CD4-positive, alpha-beta T cell treated with Interleukin-1 beta for 1 hour (primary cell): ENCODE data around the gene ADAM30.

ENCODE experiments used
- DNase-seq, 2 donors: peaks; one replicate each; pipeline ENCODE4 v3.0.0-alpha.2; 2020 to 2022

Gene ADAM30

DNA sequence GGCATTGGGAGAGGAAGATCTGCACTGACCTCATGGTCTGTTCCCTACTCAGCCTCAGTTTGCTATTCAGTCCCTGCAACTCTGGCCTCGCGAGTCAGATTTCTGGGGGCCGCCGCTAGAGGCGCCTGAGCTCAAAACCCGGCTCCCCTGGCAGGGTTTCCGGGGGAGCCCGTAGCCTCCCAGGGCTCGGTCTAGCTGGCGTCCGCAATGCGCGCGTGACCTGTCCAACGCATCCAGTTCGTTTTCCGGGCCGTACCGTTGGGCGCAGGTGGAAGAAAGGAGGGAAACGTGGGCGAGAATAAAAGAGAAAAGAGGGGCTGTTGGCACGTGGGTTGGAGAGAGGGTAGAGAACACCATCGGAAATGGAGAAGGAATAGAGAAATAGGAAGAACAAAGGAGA lies at the start of gene ADAM30:
Gene ADAM30 (minus strand): TSS at position 213 of the 400 bp plus-strand sequence. CDS start 179 bp downstream, at position 34.
- no peak for DNase-seq

DNA sequence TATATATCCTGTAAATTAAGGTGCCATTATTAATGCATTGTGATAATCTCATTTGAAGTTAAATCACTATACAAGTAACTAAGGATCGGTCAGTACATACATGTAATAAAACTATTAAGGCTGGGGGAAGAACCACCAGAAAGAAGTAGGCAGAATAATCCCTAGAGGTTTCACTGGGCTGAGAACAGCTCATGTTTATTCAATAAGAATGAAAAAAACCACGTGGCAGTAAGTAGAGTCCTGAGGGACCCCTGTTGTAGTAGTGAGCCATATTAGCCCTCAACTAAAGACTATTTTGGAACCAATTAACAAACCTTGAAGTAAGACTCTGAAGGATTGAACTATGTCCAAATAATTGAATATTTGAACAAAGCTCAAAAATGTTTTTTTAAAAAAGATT lies 46.9 kb upstream of the ADAM30 start:
- DNase-seq = no peak

DNA sequence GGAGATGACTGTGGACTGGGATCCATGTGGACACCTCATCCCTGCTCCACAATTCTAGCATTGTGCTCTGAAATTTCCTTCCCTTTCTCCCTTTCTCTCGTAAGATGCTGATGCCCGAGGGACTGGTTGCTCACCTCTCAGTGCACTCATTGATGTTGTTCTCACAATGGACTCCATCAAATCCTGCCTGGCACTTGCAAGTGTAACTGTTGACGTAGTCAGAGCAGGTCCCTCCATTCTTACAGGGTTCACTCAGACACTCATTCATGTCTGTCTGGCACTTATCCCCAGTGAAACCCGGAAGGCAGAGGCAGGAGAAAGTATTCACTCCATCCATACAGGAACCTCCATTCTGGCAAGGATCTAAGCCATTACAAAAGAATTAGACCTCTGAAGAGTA lies 45.1 kb upstream of the ADAM30 start:
- DNase-seq = no peak

DNA sequence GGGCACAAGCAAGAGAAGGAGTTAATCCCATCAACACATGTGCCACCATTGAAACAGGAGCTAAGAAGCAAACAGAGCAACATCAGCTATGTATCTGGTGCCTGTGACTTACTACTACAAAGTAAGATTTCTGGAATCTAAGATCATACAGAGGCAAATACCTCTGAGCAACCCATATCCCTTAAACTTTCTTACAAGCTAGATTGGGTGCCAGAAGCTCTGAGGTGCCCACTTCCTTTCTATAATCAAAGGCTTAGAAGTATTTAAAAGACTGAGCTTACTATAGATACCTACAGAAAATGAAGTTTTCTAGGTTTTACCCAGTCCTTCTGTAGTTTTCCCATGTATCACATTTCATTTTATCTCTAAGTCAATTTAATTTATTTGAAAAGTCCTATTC lies 44.4 kb upstream of the ADAM30 start:
- no peak for DNase-seq

DNA sequence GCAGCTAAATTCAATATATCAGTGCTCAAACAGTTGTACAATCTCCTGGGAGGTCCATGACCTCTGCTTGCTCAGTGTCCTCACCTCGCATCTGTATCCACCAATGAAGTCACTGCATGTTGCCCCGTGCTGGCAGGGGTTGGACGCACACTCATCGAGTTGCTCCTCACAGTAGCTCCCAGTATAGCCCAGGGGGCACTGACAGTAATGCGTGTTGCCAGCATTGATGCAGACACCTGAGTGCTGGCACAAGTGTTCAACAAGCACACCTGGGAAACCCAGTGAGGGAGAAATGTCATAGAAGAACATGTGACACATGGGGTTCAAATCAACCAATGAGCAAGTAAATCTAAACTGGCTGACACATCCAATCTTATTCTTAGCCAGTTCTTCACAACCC lies 40.9 kb upstream of the ADAM30 start:
- DNase-seq = no peak

DNA sequence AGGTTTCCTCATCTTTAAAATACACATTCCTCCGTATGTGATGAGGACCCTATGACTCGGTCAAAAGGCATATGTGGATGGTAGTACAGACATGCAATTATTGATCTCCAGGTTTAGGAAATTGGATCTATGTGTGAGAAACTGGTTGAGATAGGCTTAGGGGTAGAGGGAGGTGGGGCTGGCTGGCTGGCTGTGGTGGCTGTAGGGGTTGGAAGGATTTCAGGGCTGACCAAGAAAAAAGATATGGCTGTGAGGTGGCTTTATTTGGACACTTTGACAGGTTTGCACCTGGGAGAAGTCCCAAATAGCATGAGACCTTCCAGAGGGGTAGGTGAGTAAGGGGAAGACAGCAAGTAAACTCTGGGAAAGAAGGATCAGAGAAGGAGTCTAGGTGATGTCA lies 39.6 kb upstream of the ADAM30 start:
- DNase-seq = no peak

DNA sequence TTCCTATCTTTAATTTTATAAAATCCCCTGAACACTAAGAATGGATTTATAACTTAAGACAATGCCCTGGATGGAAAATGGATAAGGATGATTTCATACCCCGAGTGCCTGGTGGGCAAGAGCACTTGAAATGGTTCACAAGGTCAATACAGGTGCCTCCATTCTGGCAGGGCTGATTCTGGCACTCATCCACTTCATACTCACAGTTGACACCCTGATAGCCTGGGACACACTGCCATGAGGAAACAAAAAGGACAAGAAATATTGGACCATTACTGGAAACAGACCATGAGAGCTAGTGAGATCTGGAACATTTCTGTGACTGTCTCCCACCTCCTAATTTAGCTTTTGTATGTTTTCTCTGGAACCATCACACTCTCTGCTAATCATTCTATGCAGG lies 39.1 kb upstream of the ADAM30 start:
- DNase-seq = no peak

DNA sequence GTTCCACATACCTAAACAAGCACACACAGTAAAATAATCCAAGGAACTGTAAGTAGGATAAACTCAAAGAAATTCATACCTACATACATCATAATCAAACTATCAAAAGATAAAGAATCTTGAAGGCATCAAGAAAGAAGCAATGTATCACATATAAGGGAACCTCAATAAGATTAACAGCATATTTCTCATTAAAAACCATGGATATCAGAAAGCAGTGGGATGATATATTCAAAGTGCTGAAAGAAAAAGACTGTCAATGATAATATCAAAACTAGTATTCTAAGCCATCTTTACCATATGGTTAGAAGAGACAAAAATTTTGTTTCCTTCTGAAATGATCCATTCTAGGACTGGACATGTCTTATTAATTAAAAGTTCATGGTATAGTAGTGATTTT lies 37.1 kb upstream of the ADAM30 start:
- no peak for DNase-seq

DNA sequence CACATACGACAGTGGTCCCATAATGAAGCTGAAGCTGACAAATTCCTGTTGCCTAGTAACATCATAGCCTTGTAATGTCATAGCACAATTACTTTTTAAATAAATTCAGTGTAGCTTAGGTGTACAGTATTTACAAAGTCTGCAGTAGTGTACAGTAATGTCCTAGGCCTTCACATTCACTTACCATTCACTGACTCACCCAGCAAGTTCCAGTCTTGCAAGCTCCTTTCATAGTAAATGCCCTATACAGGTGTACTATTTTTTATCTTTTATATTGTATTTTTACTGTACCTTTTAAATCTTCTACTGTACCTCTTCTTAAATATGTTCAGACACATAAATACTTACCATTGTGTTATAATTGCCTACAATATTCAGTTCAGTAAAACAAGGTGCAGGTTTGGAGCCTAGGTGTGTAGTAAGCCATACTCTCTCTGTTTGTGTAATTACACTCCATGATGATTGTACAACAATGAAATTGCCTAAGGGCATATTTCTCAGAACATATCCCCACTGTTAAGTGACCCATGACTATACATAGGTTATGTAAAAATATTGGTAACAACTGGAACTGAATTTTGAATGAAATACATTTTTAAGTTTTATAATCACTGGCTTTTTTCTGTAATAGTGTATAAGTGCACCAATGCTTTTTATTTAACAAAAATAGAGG lies 33.5 kb upstream of the ADAM30 start:
- DNase-seq = no peak

DNA sequence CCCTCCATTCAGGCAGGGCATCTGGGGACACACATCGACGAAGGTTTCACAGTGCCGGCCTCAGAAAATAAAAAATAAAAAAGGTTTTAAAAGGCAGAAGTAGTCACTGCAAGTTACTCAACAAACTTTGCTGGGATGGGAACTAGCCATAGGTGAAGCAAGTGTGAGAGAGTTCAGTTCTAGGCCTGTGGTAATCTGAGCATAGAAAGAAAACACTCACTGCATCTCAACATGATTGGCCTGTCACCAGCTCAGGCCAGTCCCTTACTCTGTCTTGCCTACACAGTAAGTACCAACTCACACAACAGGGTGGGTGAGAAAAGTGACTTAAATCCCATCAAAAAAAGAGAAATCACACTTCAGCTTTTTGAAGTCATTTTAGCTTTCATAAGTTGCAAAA lies 30.2 kb upstream of the ADAM30 start:
- DNase-seq = no peak

DNA sequence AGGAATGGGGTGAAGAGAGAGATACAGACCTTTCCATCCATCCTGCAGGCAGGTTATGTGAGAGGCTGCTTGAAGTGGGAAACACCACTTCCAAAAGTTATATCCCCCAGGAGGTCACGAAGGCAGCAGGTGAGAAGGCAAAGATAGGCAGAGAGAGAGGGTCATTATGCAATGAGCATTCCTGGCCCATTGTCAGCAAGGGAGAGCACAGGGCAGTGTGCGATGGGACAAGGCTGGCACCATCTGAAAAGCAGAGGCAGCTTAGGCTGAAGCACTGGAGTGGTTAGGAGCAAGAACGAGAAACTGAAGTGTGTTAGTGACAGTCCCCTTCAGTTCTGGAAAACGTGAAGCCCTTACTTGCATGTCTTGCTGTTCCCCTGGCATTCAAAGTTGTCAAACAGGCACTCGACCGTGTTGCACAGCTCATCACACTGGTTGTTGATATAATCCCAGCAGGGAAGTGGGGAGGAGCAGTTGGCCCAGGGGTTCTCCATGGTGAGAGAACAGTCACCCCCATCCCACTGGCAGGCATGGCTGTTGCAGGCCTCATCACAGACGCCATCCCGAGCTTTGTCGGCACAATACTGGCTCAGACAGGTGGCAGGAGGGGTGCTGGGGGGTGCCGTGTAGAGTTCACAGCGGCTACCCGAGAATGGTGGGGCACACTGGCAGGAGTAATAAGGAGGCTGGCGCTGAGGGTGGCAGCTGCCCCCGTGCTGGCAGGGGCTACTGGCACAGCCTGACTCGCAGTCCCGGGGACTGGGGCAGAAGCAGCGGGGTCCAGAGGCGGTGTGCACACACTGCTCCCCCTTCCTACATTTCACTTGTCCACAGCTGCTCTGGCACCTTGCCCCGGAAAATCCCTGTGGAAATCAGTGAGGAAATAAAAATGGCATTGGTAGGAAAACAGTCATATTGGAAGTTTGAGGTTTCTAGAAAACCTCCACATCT lies 28.9 kb upstream of the ADAM30 start:
- no peak for DNase-seq

DNA sequence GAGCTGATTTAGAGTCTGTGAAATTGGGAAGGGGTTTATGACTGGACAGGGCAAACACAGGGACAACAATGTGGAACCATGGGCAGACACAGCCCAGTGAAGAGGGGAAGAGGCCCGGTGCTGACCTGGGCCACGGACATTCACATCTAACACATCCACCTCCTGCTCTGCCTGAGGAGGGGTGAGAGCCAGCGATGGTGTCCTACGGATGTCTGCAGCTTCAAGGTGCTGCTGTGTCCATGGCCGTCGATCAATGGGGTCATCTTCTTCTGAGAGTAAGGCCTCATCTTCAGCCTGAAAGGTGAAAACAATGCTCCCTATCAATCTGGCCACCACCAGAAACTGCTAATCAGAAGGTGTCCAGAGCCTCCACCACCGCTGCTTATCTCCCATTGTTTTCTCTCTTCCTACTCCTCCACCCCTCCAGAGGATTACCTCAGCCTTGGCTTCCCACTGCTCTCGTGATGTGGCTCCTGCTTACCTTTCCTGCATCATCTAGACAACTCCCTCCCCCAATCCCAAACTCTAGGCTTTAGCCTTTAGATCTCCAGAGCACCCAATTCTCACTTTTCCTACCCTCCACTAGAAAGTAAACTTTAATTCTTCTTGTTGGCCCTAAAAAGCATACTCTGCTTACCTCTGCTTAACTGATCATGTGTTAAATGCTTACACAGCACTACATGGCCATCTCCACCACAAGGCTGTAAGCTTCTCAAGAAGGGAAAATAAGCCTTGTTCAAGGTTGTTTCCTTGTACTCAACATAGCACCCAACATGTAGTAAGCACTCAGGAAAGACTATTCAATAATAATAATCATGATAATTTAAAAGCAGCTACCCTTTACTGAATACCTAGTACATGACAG lies 24.0 kb upstream of the ADAM30 start:
- DNase-seq = no peak

DNA sequence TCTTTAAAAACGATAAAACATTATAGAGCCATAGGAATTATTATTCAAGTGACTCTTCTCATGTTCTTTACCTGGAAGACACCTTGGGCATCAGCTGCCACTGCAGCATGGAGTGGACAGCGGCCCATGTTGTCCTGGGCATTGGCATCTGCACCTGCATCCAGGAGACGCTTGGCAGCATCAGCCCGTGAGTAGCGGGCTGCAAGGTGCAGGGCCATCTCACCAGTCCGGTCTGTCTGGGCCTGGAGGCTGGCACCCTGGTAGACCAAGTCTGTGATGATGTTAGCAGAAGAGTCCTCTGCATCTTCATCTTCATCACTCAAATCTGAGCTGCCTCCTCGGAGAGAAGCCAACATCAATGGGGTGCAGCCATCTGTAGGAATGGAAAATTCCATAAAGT lies 22.9 kb upstream of the ADAM30 start:
- DNase-seq = no peak

DNA sequence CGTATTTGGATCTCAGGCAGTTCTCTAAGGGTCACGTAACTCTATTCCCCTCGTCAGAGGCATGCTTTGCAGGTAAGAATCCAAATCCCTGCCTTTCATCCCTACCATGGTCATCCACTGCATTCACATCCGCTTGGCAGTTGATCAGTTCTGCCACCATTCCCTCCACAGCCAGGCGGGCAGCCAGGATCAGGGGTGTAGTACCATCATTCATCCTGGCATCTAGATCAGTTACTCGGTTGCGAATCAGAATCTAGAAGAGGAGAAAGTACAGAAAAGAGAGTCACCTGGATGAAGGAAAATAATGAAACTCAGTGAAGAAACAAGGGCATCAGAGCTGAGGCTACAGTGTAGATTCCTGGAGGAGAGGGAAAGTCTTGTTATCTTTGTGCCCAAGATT lies 22.0 kb upstream of the ADAM30 start:
- no peak for DNase-seq

DNA sequence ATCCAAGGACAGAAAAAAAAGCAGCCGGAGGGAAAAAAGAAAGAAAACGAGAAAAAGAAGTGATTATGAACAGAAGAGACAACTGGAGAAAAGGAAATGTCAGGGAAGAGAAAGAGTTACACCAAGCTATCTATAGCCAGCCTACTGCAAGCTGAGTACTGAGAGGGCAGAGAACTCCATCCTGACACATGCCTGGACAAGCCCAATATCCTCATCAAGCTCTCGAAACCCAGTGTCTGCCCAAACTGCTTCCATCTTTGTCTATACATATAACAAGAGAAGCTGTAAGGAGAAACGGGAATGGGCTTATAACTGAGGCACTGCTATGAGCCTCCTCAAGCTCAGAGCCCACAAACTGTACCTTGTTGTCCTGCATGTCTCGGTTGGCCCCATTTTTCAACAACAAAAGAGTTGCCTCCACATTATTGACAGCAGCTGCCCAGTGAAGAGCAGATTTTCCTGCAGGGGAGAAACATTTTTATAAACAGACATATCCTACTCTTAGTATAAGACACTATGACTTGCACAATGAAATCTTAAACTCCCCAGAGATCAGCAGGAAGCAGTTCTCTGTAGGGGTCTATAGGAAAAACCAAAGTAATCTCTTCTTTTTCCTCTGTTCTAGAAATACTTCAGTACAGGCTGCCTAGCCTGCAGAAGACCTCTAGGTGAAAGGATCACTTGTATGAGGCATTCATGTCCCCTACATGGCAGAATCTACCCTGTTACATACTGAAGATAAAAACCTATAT lies 21.2 kb upstream of the ADAM30 start:
- DNase-seq = no peak

DNA sequence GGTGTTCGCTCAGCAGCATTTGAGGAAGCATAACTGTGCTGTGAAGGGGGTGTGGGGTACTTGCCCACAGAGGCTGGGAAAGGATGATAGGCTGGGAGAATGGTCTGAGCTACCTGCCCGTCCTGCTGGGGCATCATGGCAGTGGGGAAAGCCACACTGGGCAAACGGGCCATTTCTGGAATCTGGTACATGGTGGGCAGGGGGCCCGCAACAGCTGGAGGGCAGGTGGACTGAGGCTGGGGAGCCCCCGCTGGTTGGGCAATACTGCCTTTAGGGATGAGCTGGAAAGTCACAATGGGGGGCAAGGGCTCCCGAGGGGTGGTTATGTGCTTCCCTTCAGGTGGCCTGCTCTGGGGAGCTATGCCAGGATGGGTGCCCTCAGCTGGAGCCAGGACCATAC lies 19.2 kb upstream of the ADAM30 start:
- DNase-seq = no peak

DNA sequence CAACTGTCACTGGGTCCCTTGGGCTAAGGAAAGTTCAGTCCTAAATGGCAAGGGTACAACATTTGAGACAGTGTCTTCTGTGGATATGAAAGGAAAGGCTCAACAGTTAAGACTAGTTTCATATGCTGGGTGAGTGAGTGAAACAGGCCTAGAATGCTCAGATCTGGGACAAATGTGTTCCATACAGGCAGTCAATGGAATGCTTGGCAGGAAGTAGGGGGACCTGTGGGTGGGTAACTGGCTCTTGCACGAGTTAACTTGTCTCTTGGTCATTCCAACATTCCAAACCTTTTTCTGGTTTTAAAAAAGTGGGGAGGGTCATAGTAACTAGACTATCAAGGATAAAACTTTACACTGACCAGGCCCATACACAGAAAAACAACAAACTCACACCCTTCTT lies 17.8 kb upstream of the ADAM30 start:
- DNase-seq = no peak

DNA sequence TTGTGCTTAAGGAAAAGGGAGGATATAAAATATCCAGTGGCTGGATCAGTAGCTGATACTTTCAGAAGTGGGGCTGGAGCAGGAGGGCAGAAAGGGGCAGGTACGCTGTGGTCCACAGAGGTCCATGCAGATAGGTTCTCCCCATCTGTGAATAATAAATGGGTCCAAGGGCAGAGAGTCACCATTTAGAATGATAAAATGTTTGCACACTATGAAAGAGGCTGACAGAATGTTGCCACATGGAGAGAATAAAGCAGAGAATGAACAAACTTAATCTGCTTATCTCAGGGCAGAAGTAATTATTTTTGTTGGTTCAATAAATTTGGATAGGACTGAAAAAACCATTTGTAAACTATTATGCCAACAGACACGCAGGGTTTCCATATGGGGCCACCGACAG lies 16.6 kb upstream of the ADAM30 start:
- DNase-seq = no peak

DNA sequence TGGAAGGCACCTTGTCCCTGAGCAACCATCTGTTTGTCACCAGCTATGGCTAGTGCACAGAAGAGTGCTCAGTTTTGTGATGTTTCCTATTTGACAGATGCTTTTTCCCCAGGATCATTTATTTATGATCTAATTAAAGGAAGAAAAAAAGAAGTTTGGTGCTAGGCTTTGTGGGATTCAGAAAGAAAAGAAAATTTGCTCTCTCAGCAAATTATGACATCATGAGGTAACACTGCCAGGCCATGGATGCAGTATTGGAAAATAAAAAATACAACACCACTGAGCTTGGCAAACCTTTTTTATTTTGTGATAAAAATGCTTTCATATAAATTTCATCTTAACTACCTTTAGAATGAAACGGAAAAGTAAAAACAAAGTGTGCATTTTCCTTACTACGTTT lies 15.5 kb upstream of the ADAM30 start:
- DNase-seq = no peak

DNA sequence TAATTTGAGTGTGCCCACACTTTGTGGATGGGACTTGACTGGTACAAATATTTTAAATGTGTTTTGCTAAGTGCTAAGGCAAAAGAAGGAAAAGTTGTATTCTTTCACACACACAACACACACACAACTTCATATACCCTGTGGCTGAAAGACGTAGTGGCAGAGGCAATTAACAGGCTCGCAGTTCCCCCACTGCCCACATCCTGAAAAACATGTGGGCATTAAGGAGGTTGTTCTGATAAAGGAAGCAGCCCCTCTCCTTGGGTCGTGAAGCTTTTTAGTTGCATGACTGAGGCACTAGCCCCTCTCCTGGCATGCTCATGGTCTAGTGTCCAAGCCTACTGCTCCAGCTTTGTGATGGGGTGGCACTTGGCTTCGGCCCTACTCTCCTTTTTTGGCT lies 14.3 kb upstream of the ADAM30 start:
- DNase-seq = no peak

DNA sequence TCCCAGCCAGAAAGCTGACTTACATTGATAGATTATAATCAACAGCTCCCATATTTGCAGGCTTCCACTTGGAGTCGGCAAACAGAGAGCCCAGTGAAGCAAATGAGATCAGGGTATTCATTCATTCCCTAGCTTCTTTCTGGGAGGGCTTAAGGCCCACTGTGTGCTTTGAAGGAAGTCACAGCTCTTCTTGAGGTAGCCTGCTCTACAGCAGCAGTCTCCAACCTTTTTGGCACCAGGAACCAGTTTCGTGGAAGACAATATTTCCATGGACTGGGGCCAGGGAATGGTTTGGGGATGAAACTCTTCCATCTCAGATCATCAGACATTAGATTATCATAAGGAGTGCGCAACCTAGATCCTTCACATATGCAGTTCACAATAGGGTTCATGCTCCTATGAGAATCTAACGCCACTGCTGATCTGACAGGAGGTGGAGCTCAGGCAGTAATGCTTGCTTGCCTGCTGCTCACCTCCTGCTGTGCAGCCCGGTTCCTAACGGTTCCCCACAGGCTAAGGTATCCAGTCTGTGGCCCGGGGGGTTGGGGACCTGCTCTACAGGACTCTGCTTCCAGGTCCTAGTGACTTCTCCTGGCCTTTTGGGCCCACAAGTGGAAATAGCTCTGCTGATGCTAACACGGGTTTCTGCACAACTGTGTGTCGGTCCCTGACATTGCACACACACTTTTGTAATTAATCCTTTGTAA lies 13.7 kb upstream of the ADAM30 start:
- DNase-seq = no peak

DNA sequence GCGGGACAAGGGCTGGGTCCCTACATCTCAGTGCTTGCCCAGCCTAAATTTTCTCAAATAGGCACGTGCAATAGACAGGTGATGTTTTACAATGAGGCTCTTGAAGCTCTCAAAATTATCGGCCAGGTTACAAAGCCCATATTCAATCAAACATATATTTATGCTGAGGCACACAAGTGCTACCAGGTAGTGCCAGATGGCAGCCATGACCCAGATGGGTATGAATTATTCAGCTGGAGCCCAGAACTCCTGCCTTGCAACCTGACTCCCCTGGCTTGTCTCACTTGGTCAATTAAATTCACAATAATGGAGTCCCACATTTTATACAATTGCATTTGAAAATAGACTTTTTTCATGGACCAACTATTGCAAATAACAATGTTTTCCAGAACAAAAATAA lies 12.3 kb upstream of the ADAM30 start:
- DNase-seq = no peak
